B cell (primary cell): Measurements from ENCODE around the gene OTOP2. TPM values are rescaled to one million over a fixed set of nuclear protein-coding genes. Genes with fewer than 3 reads are reported as not detected.

Experiments used
- ATAC-seq: fragments of 200-7000 bp; cut with Tn5 transposase; one replicate; pipeline ENCODE4 v1.10.0; 2021; ENCODE audit warnings: low read depth, mild to moderate bottlenecking, moderate number of reproducible peaks, moderate library complexity
- CTCF ChIA-PET: fragments of 350-600 bp; sonication (Branson Sonifier 250); formaldehyde crosslinking; loops from one replicate; lab custom pipeline; 2021; ENCODE audit warnings: antibody characterized with exemption, inconsistent platforms; lab: Charles Lee
- POLR2A ChIA-PET: fragments of 350-600 bp; sonication (Branson Sonifier 250); formaldehyde crosslinking; loops from one replicate; lab custom pipeline; 2021; ENCODE audit warnings: antibody characterized with exemption; lab: Charles Lee
- DNase-seq: peaks from one replicate; pipeline ENCODE4 v3.0.0; 2013
- H2AFZ ChIP-seq: 2 replicates; pipeline ENCODE4 v1.6.1; 2012; ENCODE audit warnings: mild to moderate bottlenecking, low read depth, low read length; ENCODE audit not compliant: insufficient read depth, poor library complexity, severe bottlenecking
- H3K27ac ChIP-seq, 2 donors: 1 replicate in 1 of 2; 2 replicates in 1 of 2; pipeline ENCODE4 v1.5.1; 2012 to 2013; ENCODE audit warnings: low read length in 2 of 2, mild to moderate bottlenecking in 2 of 2, moderate library complexity in 1 of 2
- H3K27me3 ChIP-seq, 4 experiments: fragments of 200-600 bp in 1 of 4; sonication (generic) in 1 of 4; replicated peaks in 1 of 4; 1 replicate in 2 of 4; 2 replicates in 2 of 4; pipeline versions ENCODE4 v1.6.1 to v1.7.0; 2013 to 2016; ENCODE audit warnings: low read length in 3 of 4, mild to moderate bottlenecking in 2 of 4, mixed read lengths in 1 of 4, moderate library complexity in 1 of 4; ENCODE audit not compliant: insufficient read depth in 4 of 4, control insufficient read depth in 3 of 4; ENCODE audit errors: control extremely low read depth in 1 of 4
- H3K36me3 ChIP-seq, 2 experiments: replicated peaks in 1 of 2; 1 replicate in 1 of 2; 2 replicates in 1 of 2; pipeline versions ENCODE4 v1.6.1 to v1.7.1; 2013; ENCODE audit warnings: low read length in 1 of 2; ENCODE audit not compliant: insufficient read depth in 2 of 2, control insufficient read depth in 1 of 2; ENCODE audit errors: control extremely low read depth in 1 of 2, extremely low read depth in 1 of 2
- H3K4me1 ChIP-seq, 2 donors: fragments of 200-600 bp in 1 of 2; sonication (generic) in 1 of 2; 1 replicate in 1 of 2; 2 replicates in 1 of 2; pipeline versions ENCODE4 v1.5.1 to v1.6.1; 2013 to 2017; ENCODE audit warnings: low read length in 2 of 2; ENCODE audit not compliant: control insufficient read depth in 2 of 2, insufficient read depth in 2 of 2
- H3K4me2 ChIP-seq: replicated peaks from 2 replicates; pipeline ENCODE3; 2012; ENCODE audit warnings: mild to moderate bottlenecking, low read depth, low read length; ENCODE audit not compliant: poor library complexity, severe bottlenecking
- H3K4me3 ChIP-seq, 5 experiments: fragments of 200-600 bp in 1 of 5; sonication (generic) in 1 of 5; 1 replicate in 3 of 5; 2 replicates in 2 of 5; pipeline versions ENCODE4 v1.5.1 to v1.7.0; 2011 to 2016; ENCODE audit warnings: low read length in 4 of 5, mild to moderate bottlenecking in 4 of 5, low read depth in 2 of 5, control low read depth in 1 of 5, moderate library complexity in 1 of 5; ENCODE audit not compliant: insufficient read depth in 1 of 5; ENCODE audit errors: control extremely low read depth in 1 of 5, extremely low read depth in 1 of 5
- H3K79me2 ChIP-seq: fragments of 200-600 bp; sonication (generic); one replicate; pipeline ENCODE4 v1.6.0; 2016; ENCODE audit warnings: low read length; ENCODE audit not compliant: control insufficient read depth, insufficient read depth
- H3K9ac ChIP-seq: fragments of 200-600 bp; sonication (generic); 2 replicates; pipeline ENCODE4 v1.6.1; 2017; ENCODE audit warnings: mild to moderate bottlenecking, low read length, moderate library complexity
- H3K9me3 ChIP-seq, 3 donors: one replicate each; pipeline versions ENCODE4 v1.6.1 to v1.7.1; 2013; ENCODE audit warnings: low read length in 2 of 3; ENCODE audit not compliant: control insufficient read depth in 2 of 3, insufficient read depth in 1 of 3; ENCODE audit errors: control extremely low read depth in 1 of 3
- H4K20me1 ChIP-seq: 2 replicates; pipeline ENCODE4 v1.6.0; 2012; ENCODE audit warnings: mild to moderate bottlenecking, low read length; ENCODE audit not compliant: insufficient read depth, control insufficient read depth, poor library complexity, severe bottlenecking
- H3K27ac Mint-ChIP-seq: one replicate; pipeline ENCODE4 v1.8.0; 2021; ENCODE audit warnings: mixed read lengths
- H3K27me3 Mint-ChIP-seq: one replicate; pipeline ENCODE4 v1.8.0; 2021; ENCODE audit warnings: mixed read lengths
- H3K4me1 Mint-ChIP-seq: one replicate; pipeline ENCODE4 v1.8.0; 2021; ENCODE audit warnings: mixed read lengths
- H3K4me3 Mint-ChIP-seq: one replicate; pipeline ENCODE4 v1.8.0; 2021; ENCODE audit warnings: mixed read lengths
- H3K9me3 Mint-ChIP-seq: one replicate; pipeline ENCODE4 v1.8.0; 2022; ENCODE audit warnings: mixed read lengths; ENCODE audit not compliant: insufficient read depth
- CTCF ChIP-seq: fragments of 200-600 bp; IDR thresholded peaks from one replicate; pipeline ENCODE4 v1.8.0; 2022; ENCODE audit warnings: antibody characterized with exemption, mild to moderate bottlenecking
- EZH2 ChIP-seq: IDR thresholded peaks from 2 replicates; pipeline ENCODE4 v1.6.1; 2012; ENCODE audit warnings: borderline replicate concordance, low read depth, mild to moderate bottlenecking, moderate library complexity, low read length; ENCODE audit not compliant: insufficient read depth, poor library complexity, severe bottlenecking
- WGBS: methylation state at CpG from one replicate; pipeline ENCODE4 v1.1.5; 2013; ENCODE audit warnings: missing lambda C conversion rate; ENCODE audit not compliant: insufficient coverage; 5-methylcytosine and 5-hydroxymethylcytosine counted together
- intact Hi-C: fragments of 100-400 bp; cut with micrococcal nuclease; formaldehyde crosslinking; loops from one replicate; pipeline ENCODE4 v1.10.0; 2022
- polyA plus RNA-seq: library from polyadenylated mRNA; depleted of rRNA; stranded (reverse); fragments of >200 nt; gene quantifications from 2 replicates; pipeline ENCODE4 v1.2.3, GENCODE V29; 2012
- total RNA-seq, 2 donors: library from RNA; stranded (reverse); fragments of 120-200 nt in 1 of 2; gene quantifications; 1 replicate in 1 of 2; 2 replicates in 1 of 2; pipeline versions ENCODE4 v1.2.3 to v1.2.4, GENCODE V29; 2013 to 2022

The OTOP2 gene
- total and polyA plus RNA-seq, 2 donors (not counting 1 experiment from before 2014, with no cell fraction given), result not detected

DNA sequence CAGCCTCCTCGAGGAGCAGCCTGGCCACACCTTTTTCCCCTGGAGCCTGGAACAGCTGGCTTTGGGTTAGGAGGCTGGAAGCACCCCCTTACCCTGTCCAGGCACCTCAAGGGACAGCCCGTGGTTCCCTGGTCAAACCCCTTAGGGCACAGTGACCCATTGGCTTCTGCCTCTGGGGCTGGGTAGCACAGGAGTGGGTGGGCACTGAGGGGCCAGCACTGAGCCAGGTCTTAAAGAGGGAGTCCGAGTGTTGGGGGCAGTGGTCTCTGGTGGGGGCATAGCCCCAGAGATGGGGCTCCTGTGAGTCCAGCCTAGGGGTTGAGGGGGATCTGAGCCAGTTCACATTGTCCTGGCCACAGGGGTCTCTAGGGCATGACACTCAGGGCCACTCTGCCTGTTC, 27.0 kb downstream of the OTOP2 start:
- Histone ChIP-seq H3K9ac (no peak overlapping the region), H3K4me2 (no peak overlapping the region), H3K27ac (no peak overlapping the region), H3K4me1 (no peaks in the 10 kb centered on the region), H4K20me1 (no peaks in the 10 kb centered on the region), H3K9me3 (peaks cover 0 to 4% (median 0%) of the 10 kb centered on the region in 3 donors), H2AFZ (no peak overlapping the region), H3K27me3 (peaks cover 0 to 15% (median 0%) of the 10 kb centered on the region in 4 experiments), H3K36me3 (no peaks in the 10 kb centered on the region), H3K79me2 (no peaks in the 10 kb centered on the region), H3K4me3 (no peak overlapping the region)
- Mint-ChIP-seq H3K27ac (no peak overlapping the region), H3K4me1 (no peaks in the 10 kb centered on the region), H3K27me3 (peaks cover 5% of the 10 kb centered on the region), H3K4me3 (no peak overlapping the region), H3K9me3 (no peaks in the 10 kb centered on the region)
- intact Hi-C loops, result no loop called here
- POLR2A ChIA-PET, result no interaction called here
- WGBS, result 55% methylated on average over 3 of the region's 3 CpGs
- ATAC-seq (no peak), DNase-seq (no peak)
- TF ChIP-seq CTCF (no peak), EZH2 (no peak)
- CTCF ChIA-PET, result interaction anchor here (3.9 kb wide), 1 partner anchor 10 kb away, joined by 13 read pairs; no protein-coding TSS in a partner anchor

GRCh38 chr17:74951680-74952421, 27.8 kb downstream of the OTOP2 start:
- 81% methylated on average over 29 of the region's 32 CpGs for WGBS
- Mint-ChIP-seq H3K27ac (no peak overlapping the region), H3K9me3 (no peaks in the 10 kb centered on the region)

More at GRCh38 chr17:74951680-74952421, 27.8 kb downstream of the OTOP2 start:
- no peaks in the 10 kb centered on the region for H4K20me1 ChIP-seq
- ChIA-PET POLR2A (no interaction called here), CTCF (interaction anchor here (3.9 kb wide), 1 partner anchor 10 kb away, joined by 13 read pairs; no protein-coding TSS in a partner anchor)
- H3K27ac ChIP-seq, result no peak overlapping the region
- no peak overlapping the region for H3K4me3 Mint-ChIP-seq
- no peaks in the 10 kb centered on the region for H3K79me2 ChIP-seq
- H3K36me3 ChIP-seq, result no peaks in the 10 kb centered on the region
- no peak overlapping the region for H3K4me2 ChIP-seq
- H3K4me1 ChIP-seq, result no peaks in the 10 kb centered on the region
- TF ChIP-seq EZH2 (no peak), CTCF (no peak)
- intact Hi-C loops, result no loop called here
- H3K27me3 ChIP-seq, result peaks cover 0 to 18% (median 0%) of the 10 kb centered on the region in 4 experiments
- ATAC-seq, result no peak
- H3K4me3 ChIP-seq, result no peak overlapping the region
- no peak overlapping the region for H2AFZ ChIP-seq
- DNase-seq, result no peak
- peaks cover 5% of the 10 kb centered on the region for H3K27me3 Mint-ChIP-seq
- no peaks in the 10 kb centered on the region for H3K4me1 Mint-ChIP-seq
- no peak overlapping the region for H3K9ac ChIP-seq
- H3K9me3 ChIP-seq, result peaks cover 0 to 4% (median 0%) of the 10 kb centered on the region in 3 donors
